ENCODE results near the gene LGALS9B.
"Not testable (repeated sequence)": the region's sequence is repeated elsewhere in the genome, so short reads cannot be mapped to it uniquely, and the experiment has no call there.

The LGALS9B gene

DNA sequence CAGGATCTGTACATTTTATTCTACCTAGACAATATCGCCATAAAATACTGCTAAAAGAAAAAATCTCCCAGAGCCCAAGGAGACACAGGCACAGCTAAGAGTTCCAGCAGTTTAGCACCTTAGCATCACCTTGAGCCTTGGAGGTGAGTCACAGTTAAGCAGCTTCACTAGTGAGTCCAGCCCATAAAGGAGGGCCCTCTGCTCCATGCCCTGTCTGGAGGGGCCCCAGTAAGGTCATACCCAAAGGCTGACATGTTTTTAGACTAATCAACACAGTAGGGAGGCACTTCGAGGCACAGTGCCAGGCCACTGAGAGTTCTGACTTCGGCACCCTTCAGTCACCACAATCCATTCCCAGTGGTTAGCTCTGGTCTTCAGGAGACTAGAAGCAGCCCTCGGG, 2.6 kb upstream of the LGALS9B start:
- H3K27ac ChIP-seq; DNase-seq (ENCODE audit: low read depth, low spot score): not testable (repeated sequence)

DNA sequence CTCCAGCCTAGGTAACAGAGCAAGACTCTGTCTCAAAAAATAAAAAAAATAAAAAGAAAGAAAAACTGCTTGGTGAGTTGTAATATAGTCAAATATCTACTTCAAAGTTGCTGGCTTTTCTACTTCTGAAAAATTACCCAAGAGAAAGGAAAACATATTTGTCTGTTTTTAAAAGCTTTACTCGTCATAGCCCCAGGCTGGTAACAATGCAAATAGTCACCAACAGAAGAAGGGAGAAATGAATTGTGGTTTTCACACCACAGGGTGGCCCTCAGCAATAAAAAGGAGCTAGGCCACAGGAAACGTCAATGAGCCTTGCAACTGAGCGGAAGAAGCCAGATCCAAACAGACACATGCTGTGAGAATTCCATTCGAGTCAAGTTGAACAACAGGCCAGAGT, 1.8 kb upstream of the LGALS9B start:
- DNase-seq (ENCODE audit: low read depth, low spot score) = not testable (repeated sequence)

DNA sequence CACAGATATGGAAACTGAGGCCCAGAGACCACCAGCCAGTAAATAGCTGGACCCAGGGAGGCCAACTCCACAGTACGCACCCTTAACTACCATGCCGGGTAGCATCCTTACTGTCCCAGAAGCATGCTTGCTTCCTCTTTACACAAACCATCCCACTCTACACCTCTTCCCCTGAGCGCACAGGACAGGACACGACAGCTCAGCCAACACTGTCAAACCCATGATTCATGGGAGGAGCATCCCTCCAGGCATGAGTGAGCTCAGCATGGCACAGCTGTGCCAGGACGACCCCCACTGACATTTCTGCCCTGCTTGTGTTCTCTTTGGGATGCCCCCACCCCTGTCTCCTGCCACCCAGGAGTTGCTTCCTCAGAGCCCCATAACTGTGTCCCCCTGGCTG, 340 bp downstream of the LGALS9B start:
- not testable (repeated sequence) for H3K27ac ChIP-seq; DNase-seq (ENCODE audit: low read depth, low spot score)

More for the DNA sequence above, 1.8 kb upstream of the LGALS9B start:
- not testable (repeated sequence) for H3K27ac ChIP-seq

DNA sequence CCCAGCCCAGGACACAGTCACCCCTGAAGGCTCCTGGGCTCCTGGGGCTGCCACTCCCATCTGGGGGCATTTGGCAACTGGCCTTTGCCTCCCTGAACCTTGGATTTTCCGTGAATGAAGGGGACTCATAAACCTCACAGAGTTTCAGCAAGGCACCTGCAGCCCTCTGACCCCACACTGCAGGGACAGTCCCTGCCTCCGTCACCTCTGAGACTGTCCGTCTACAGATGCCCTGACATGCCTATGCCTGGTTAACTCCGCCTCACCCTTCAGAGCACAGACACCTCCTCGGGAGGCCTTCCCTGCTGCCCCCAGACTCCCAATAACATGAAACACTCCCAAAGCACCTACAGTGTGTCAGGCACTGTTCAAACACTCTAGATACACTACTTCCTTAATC, 786 bp downstream of the LGALS9B start:
- not testable (repeated sequence) for DNase-seq (ENCODE audit: low read depth, low spot score); H3K27ac ChIP-seq

DNA sequence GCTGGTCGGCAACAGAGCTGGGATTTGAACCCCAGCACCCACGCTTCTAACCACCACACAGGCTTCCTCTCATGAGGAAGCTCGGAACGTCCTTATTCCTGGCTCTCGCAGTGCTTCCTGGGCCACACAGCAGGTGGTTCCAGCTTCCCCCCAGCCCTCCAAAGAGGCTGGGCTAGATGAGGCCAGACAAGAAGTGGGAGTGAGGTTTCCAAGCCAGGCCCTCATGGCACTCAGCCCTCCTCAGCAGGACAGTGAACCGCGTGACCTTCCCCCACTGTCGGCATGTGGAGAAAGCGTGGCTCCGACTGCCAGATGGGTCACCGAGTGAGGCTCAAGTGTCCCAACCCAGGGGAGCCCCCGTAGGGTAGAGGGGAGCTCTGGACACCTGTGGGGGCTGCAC, 1.8 kb downstream of the LGALS9B start:
- not testable (repeated sequence) for DNase-seq (ENCODE audit: low read depth, low spot score); H3K27ac ChIP-seq

DNA sequence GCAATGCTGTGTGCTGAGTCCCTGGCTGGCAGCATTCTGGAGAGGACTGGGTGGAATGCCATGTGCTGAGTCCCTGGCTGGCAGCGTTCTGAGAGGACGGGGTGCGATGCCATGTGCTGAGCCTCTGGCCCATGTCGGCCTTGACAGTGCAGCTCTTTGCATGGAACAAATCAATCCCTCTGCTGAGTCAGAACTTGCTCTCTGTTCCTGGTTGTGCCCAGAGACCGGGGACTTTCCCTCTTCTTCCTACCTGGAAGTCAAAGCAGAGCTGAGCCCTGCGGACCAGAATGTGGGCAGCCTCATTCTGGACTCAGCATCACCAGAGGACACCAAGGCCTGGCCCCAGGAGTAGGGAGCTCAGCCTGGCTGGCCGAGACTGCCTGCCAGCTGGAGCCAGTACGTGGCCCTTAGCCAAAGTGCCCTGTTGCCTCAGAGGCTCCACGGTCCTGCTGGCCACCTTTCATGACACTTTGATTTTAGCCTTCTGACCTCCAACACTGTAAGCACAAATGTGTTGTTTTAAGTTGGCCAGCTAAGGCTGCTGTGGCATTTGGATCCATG, 2.4 kb downstream of the LGALS9B start:
- DNase-seq (ENCODE audit: low read depth, low spot score); H3K27ac ChIP-seq: not testable (repeated sequence)

DNA sequence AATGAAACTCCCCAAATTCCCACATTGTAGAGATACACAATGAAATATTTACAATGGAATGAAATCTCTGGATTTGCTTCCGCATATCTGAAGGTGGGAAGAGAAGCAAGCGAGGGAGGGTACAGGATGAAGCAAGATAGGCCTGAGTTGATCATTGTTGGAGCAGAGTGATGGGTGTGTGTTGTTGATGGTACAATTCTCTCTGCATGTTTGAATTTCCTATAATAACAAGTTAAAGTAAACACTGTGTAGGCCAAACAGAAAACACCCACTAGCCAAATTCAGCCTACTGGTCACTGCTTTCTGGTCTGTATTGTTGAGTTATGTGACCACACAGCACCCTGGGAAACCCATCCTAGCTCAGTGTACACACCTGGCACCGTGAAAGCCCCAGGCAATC, 5.2 kb downstream of the LGALS9B start:
- DNase-seq (ENCODE audit: low read depth, low spot score); H3K27ac ChIP-seq: not testable (repeated sequence)

DNA sequence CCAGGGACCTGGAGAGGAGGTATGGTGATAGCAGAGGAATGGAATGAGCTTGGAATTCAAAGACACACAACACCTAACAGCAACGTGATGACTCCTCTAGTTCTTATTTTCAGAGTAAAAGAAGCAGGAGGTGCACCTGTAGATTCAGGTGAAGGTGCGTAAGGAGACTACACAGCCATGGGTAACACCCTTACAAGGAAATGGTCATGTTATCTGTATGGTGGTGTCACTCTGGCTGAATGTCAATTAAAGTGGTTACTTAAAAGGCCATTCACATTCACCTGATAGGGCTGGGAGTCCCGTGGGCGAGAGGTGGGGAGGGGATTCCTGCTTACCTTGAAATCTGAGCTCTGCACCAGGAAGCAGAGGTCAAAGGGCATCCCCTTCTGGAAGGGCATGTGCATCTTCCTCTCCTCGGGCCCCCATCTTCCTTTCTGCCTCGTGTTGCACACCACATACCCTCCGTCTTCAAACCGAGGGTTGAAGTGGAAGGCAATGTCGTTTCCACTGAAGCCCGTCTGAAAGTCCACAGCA, 9.4 kb downstream of the LGALS9B start:
- DNase-seq (ENCODE audit: low read depth, low spot score); H3K27ac ChIP-seq: not testable (repeated sequence)

DNA sequence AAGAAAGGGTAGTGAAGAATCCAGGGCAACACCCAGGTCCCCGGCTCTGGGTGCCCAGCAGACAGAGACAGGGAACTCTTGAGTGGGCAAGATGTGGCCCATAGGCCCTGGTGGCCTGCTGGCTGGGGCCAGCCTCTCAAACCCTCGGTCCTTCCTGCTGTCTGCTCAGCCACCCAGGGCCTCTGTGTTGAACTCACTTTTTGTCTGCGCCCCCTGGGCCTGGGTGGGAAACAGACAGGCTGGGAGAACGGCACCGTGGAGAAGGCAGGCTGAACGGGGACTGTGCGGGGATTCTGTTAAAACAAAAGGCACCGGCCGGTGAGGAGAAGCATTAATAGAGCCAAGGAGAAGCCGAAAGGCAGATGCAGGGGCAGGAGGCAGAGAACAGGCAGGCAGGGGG, 12.2 kb downstream of the LGALS9B start:
- not testable (repeated sequence) for H3K27ac ChIP-seq; DNase-seq (ENCODE audit: low read depth, low spot score)

DNA sequence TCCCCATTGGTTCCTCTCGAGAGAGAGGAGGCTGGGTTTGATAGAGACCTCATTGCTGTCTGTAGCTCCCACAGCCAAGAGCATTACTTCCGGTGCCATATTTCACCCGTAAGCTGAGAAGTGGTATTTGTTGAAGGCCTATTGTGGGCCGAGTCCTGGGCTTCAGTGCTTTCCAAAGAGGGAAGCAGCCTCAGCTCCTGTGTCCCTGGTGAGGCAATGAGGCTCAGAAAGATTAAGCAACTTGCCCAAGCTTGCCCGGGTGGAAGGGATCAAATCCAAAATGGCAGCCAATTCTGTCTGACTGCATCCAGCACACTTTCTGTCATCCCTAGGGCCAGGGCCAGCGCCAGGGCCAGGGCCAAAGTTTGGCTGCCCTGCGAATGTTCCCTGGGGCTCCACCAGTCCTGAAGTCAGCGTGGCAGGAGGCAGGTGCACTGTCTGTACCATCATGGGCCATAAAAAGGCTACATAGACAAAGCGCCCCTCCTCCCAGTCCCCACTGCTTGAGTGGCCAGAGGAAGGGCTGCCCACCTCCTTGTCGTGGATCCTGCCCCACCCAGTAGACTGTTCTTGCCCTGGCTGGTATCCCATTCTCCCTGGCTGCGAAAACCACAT, 13.4 kb downstream of the LGALS9B start:
- not testable (repeated sequence) for H3K27ac ChIP-seq; DNase-seq (ENCODE audit: low read depth, low spot score)

DNA sequence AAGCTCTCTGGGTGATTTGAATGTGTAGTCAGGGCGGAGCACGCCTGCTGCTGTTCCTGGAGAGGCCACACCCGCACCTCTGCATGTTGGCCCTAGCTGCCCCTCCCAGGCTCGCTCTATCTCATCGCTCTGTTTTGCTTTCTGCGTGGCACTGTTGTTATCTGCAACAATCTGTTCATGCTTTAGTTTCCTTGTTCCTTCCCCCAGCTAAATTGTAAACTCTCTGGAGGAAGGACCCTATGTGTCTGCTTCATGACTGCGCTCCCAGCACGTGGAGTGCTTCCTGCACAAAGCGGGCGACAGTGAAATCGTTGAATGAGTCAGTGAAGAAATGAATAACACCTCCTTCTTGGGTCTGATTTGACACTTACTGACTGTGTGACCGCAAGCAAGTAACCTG, 16.5 kb downstream of the LGALS9B start:
- DNase-seq (ENCODE audit: low read depth, low spot score); H3K27ac ChIP-seq: not testable (repeated sequence)

DNA sequence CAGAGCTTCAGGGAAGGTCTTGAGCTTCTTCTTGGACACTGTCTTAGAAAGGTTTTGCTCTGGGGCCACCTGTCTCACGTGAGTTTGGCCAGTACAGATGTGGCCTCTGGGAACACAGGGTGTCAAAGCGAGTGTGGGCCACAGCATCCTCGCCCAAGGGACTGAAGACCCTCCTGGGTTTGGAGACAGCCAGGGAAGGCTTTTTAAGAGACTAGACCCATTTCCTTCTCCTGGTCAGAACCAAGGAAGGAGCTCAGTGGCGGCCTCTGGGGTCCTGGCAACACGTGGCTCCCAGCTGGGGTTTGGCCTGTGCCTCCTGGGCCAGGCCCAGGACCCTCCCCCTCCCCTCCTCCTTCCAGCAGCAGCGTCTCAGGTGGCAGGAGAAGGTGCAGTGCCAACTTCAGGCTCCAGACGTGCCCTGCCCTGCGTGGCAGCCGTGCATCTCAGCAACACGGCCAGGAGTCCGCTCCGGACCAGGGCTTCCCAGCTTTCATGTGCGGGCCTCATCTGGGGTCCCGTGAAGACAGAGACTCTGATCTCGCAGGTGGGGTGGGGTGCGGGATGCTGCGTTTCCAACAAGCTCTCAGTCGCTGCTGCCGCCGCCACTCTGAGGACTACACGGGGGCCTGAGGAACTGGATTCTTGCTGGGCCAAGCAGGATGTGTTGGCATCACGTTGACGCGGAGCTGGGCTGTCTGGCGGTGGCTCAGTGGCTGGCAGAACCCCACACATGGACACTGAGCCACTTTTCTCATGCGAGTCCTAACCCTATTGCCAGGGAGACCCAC, 19.6 kb downstream of the LGALS9B start:
- not testable (repeated sequence) for H3K27ac ChIP-seq; DNase-seq (ENCODE audit: low read depth, low spot score)

DNA sequence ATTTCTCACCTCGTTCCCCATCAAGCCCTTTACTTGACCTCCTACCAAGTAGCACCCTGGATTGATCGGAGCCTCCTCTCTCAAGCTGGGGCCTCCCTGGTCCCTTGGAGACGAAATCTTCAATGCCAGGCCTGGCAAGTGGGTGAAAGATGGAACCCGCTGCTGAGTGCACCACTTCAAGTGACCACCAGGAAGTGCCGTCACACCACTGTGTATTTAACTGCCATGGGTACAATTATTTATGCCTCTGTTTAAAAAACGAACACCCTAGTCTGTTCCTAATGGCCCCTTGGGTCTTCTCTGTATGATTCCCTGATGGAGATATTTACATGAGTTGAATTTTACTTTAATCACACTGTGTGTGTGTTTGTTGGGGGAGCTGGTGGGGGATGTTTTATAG, 20.4 kb downstream of the LGALS9B start:
- not testable (repeated sequence) for H3K27ac ChIP-seq; DNase-seq (ENCODE audit: low read depth, low spot score)

DNA sequence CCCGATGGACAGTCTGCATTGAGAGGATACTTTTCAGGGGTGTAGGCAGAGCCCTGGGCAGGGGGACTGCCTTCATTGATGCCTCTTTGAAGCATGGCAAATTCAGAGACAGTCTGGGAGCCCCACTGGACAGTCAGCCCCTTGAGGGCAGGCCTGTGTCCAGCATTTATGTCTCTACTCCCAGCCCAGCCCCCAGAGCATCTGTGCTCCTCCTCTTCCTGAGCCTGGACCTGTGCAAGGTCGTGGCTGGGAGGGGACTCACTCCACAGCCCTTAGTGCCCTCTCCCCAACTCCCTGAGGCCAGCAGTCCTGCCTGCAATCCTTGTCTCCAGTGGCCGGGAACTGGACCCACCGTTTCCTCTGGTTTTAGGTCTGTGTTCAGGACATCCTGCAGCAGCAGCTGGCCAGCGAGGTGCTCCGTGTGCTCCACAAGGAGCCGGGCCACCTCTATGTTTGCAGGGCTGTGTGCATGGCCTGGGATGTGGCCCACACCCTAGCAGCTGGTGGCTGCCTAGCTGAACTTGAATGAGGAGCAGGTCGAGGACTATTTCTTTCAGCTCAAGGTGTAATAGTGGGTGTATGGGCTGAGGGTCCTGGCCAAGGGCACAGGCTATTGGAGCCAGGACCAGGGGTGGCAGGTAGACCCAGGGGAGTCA, 22.6 kb downstream of the LGALS9B start:
- not testable (repeated sequence) for H3K27ac ChIP-seq; DNase-seq (ENCODE audit: low read depth, low spot score)

DNA sequence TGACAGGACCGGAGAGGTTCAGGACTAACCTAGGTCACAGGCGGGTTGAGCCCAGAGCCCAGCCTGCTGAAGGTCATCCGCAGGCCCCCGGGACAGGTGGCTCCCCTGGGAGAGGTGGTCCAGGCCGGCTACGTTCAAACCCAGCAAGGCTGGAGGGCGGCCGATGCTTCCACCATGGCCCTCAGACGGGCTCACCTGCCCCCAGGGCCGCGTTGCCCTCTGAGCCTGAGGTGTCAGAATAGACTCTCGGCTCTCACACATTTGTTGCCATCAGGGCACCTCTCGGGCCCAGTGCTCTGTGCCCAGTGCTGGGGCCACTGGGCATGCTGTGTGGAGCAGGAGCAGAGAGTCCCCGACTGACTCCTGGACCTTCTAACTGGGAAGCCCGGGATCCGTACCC, 23.2 kb downstream of the LGALS9B start:
- not testable (repeated sequence) for DNase-seq (ENCODE audit: low read depth, low spot score); H3K27ac ChIP-seq

DNA sequence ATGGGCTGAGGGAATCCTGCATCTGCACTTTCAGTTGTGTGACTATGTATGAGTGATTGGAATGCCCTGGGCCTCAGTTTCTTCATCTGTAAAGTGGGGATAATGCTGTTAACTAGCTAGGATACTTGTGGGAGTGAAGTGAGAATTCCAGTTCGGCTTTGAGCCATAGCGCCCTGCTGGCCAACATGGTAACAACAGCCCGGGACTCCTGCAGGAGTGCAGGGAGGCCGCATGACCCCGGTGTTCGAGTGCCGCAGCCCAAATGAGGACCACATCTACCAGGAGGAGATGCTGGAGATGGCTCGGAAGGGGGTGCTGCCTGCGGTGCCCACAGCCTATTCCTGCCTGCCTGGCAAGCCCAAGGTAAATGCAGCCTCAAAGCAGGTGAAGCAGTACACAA, 23.7 kb downstream of the LGALS9B start:
- H3K27ac ChIP-seq; DNase-seq (ENCODE audit: low read depth, low spot score): not testable (repeated sequence)

DNA sequence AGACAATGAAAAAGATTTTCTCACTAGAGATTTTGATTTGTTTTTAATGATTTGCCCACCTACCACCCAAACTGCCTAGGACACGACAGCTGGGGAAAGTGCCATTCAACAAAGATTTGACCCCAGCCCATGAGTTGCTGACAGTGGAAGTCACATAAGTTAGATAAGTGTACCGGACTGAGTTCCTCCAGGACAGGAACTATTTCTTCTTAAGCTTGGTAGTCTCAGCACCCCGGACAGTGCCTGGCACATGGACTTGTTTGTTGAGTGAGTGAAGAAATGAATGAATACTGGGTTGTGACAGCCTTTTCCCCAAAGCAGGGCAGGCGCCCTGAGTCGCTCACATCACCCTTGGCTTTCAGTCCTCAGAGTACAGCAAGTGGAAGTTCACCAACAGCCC, 26.7 kb downstream of the LGALS9B start:
- not testable (repeated sequence) for DNase-seq (ENCODE audit: low read depth, low spot score); H3K27ac ChIP-seq

DNA sequence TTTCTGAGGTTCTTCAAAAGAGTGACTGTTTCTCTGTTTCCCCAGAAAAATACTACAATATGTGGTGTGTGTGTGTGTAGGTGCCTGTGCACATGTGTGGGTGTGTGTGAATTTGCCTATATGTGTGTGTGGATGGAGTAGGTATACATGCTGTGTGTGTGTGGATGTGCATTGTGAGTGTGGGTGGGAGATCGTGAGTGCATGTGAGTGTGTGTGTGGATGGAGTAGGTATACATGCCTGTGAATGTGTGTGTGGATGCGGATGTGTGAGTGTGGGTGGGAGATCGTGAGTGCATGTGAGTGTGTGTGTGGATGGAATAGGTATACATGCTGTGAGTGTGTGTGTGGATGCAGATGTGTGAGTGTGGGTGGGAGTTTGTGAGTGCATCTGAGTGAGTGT, 32.2 kb downstream of the LGALS9B start:
- DNase-seq (ENCODE audit: low read depth, low spot score); H3K27ac ChIP-seq: not testable (repeated sequence)

DNA sequence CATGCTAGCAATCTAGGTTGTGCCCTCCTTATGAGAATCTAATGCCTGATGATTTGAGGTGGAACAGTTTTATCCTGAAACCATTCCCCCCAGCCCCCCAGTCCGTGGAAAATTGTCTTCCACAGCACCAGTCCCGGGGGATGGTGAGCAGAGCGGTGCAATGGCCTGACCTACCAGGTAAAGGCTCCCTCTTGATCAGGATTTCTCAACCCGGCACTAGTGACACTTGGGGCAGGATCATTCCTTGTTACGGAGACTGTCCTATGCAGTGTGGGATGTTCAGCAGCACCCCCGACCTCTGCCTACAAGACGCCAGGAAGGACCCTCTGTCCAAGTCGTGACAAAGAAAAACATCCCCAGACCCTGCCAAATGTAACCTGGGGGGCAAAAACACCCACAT, 34.0 kb downstream of the LGALS9B start:
- H3K27ac ChIP-seq; DNase-seq (ENCODE audit: low read depth, low spot score): not testable (repeated sequence)

DNA sequence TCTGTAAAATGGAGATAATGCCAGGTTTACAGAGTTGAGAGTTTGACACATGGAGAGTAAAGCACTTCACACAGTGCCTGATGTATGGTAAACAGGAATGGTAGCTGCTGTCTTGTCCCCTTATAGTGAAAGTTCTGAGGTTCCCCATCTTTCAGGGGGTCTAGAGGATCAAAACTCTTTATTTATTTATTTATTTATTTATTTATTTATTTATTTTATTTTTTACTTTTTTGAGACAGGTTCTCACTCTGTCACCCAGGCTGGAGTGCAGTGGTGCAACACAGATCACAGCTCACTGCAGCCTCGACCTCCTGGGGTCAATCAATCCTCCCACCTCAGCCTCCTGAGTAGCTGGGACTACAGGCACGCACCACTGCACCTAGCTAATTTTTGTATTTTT, 40.1 kb downstream of the LGALS9B start:
- not testable (repeated sequence) for DNase-seq (ENCODE audit: low read depth, low spot score); H3K27ac ChIP-seq

DNA sequence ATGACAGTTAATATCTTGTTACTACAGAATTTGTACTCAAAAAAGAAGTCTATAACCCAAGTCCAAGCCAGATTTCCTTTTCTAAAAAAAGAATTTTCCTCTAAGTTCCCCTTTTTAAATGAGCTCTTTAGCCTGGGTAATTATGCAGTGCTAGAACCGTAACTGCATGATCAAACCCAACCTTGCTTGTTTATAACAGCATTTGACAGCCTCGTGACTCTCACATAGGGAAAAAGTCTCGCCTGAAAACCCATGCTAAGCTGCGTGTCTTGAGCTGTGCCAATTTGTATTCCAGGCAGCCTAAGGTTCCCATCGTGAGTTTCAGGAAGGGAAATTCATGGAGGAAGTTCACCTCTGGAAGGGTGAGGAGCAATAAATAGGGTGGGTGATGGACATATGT, 44.5 kb downstream of the LGALS9B start:
- not testable (repeated sequence) for H3K27ac ChIP-seq; DNase-seq (ENCODE audit: low read depth, low spot score)
